Measurements from ENCODE around the gene KCNK1.

DNA sequence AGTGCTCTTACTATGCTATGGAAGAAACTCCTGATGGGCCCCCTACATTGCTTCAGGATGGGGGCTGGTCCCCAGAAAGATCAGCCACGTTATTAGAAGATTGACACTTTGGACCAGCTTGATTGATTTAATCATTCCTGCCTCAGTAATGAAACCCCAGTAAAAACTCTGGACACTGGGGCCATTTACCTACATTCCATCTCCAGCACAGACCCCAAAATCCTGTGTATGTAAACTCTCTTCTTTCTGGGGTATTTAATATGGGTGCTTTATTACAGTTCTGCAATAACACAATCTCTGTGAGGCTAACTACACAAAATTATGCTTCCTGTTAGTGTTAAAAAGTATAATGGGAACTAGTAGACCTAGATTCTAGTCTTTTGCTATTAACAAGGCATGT is 96.6 kb downstream of the KCNK1 start:
- TF ChIP-seq, protein P1, sequence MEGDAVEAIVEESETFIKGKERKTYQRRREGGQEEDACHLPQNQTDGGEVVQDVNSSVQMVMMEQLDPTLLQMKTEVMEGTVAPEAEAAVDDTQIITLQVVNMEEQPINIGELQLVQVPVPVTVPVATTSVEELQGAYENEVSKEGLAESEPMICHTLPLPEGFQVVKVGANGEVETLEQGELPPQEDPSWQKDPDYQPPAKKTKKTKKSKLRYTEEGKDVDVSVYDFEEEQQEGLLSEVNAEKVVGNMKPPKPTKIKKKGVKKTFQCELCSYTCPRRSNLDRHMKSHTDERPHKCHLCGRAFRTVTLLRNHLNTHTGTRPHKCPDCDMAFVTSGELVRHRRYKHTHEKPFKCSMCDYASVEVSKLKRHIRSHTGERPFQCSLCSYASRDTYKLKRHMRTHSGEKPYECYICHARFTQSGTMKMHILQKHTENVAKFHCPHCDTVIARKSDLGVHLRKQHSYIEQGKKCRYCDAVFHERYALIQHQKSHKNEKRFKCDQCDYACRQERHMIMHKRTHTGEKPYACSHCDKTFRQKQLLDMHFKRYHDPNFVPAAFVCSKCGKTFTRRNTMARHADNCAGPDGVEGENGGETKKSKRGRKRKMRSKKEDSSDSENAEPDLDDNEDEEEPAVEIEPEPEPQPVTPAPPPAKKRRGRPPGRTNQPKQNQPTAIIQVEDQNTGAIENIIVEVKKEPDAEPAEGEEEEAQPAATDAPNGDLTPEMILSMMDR (conservative IDR thresholded peaks at IDR 0.05 in 1 of 2, IDR thresholded peaks at IDR 0.05 in 1 of 2; ENCODE audit: low read depth in 1 of 2, low read length in 2 of 2) = no peak
- TF ChIP-seq EZH2 (IDR thresholded peaks at IDR 0.05; ENCODE audit: low read length, missing control alignments) = no peak

Measured in fibroblast of lung (primary cell).